ENCODE data around the gene NDUFA1.
"Not testable (repeated sequence)": the region's sequence is repeated elsewhere in the genome, so short reads cannot be mapped to it uniquely, and the experiment has no call there.

NDUFA1 gene

DNA sequence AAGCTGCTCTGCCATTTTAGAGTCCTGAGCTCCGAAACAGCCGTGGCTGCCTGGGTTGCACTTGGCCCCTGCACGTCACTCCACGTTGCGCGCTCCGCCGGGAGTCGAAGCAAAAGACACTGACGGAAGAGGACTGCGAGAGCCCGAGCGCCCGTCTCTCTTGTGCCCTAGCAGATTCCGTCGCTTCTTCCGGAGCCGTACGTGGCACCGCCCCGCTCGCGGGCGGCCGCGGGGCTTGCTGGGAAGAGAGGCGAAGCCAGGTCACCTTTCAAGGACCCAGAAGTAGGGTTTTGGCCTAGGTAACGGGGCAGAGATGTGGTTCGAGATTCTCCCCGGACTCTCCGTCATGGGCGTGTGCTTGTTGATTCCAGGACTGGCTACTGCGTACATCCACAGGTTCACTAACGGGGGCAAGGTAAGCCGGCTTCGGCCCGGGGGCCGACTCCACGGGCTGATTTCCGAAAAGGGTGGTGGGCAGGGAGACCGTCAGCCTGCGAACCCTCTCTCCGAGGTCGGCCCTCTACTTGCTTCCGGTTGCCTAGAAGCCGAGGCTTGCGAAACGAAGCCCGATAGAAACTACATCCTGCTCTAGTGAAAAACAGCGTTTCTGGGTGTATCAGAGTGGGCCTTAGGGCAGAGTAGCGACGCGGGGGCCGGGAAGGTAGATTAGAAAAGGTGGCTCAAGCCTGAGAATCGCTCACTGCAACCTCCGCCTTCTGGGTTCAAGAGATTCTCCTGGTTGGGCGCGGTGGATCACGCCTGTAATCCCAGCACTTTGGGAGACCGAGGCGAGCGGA is at the start of gene NDUFA1, which contains the start of gene RNF113A:
TSS of gene NDUFA1 (plus strand) at position 234 of the 797 bp plus-strand sequence. CDS start at position 314, 80 bp downstream.
TSS of gene RNF113A (minus strand) at position 135 of the 797 bp plus-strand sequence. CDS start at position 15, 120 bp downstream.
- no peak for FAIRE-seq

DNA sequence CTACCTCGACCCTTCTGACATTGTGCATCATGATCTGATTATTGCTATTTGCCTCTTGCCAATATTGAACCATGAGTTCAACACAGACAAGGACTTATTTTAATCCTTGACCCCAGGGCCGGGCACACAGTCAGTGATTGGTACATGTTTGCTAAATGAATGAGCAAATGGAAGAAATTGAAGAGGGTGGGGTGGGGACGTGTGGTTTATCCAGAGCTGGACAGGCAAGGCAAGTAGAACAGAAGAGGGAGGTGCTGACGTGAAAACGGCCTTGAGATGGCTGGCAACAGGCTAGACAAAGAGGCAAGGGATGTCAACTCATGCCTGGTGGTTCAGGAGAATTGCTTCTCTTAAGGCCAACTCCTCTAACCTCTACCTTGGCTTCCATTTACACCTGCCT is 47.4 kb upstream of the NDUFA1 start:
- FAIRE-seq = not testable (repeated sequence)

DNA sequence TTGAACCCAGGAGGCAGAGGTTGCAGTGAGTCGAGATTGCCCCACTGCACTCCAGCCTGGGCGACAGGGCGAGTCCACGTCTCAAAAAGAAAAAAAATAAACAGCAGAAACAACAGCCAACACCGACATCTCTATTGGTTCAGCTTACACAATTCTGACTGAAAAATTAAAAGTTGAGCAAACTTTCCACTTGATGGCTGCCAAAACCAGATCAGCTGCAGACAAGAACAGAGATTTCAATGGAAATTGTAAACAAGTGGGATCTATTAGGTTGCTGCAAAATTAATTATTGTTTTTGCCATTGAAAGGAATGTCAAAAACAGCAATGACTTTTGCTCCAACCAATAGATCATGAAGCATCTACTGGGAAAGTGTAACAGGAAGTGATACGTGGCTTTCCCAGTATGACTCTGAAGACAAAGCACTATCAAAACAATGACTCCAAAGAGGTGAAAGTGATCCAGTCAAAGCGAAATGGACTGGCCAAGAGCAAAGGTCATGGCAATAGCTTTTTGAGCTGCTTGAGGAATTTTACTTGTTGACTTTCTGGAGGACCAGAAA is 45.2 kb upstream of the NDUFA1 start:
- FAIRE-seq = no peak

DNA sequence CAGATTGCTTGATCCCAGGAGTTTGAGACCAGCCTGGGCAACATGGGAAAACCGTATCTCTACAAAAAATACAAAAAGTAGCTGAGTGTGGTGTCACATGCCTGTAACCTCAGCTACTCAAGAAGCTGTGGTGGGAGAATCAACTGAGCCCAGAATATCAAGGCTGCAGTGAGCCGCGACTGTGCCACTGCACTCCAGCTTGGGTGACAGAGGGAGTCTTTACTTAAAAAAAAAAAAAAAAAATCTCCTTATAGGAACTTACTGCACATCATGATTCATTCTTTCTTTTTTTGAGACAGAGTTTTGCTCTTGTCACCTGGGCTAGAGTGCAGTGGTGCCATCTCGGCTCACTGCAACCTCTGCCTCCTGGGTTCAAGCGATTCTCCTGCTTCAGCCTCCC is 43.2 kb upstream of the NDUFA1 start:
- no peak for FAIRE-seq

DNA sequence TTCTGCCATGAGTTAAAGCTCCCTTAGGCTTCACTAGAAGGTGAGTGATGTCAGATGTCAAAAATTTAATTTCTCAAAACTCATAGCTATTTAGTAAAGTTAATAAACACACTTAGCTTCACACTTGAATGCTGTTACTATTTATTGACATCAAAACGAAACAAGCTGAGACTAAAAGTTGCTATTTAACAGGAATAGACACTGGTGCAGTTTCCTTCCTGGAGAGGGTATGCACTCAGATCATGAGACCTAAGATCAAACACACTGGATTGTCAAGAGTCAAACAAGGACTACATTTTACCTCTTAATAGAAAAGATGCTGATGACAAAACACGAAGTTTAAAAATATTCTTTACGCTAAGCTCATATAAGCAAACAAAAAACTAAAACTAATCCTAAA is 37.7 kb upstream of the NDUFA1 start:
- no peak for FAIRE-seq

DNA sequence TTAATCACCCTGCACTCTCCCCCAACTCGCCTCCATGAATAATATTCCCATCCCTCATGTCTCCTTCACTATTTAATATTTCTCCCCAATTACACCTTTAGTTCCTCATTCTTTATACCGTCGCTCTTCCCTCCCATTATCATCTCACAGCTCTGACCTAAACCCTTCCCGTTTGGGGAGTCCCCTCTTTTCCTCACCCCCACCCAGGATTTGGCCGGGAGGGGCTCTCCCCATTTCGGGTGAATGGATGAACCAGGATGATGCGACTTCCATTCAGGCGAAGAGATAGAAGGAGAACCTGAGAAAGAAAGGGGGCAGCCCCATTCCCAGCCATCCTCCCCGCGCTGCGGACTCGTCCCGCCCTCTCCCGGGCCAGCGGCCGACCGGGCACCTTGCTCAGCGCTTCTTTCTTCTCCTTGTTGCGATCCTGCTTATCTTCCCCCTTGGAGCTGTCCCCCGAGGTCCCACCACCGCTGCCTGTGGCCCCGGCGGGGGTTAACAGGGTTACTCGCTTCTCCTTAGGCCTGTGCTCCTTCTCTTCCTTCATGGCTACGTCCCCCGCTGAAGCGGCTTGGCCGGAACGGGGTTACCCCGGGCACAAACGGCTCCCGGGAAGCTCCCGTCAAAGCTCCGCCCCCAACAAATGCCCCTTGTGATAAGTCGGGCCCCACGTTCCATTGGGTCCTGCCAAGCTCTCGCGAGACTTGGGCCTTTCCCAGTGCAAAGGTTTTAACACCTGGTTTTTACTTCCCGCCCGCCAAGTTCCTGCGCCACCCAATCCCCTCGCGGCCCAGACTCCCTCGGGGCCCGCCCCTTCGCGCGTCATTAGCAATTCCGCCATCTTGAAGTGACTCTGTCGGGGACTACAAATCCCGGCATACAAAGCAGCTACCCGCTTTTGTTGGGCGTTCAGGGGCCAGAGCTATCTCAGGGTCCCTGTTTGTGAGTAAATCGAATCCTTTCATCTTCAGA is 19.0 kb upstream of the NDUFA1 start, which contains the start of gene UPF3B:
TSS of gene UPF3B (minus strand) at position 582 of the 972 bp plus-strand sequence. CDS start at position 547, 35 bp downstream.
- peak; percentile 94 for FAIRE-seq

DNA sequence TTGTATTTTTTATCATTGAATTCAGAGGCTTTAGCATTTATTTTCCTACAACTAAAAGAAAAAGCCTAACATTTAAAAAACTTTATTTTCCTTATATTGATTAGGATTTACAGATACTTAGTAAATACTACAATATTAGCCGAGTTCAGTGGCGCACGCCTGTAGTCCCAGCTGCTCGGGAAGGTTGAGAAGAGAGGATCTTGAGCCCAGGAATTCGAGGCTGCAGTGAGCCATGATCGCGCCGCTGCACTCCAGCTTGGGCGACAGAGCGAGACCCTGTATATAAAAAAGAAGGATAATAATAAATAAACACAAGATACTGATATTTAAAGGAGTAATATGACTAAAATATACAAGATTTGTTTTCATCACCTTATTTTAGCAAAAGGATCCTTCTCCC is 18.2 kb upstream of the NDUFA1 start:
- no peak for FAIRE-seq

DNA sequence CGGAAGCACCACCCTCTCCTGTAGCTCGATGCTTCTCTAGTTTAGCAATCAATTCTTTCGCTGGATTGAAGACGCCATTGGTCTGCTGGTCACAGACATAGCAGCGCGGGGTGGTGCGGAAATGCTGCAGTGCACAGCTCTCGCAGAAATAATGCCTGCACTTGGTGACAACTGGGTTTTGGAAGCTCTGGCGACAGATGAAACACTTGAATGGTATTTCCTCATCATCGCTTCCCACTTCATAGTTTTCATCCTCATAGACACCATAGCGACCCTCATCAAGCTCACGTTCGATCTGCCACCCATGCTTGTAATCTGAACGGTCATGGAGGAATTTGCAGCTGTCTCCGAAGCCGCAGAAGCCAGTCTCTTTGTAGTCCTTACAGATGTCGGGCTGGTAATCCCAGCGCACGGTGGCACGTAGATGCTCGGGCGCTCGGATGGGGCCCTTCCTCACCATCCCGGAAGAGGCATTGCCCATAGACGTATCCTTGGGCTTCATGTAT is 953 bp upstream of the NDUFA1 start:
- FAIRE-seq = no peak

DNA sequence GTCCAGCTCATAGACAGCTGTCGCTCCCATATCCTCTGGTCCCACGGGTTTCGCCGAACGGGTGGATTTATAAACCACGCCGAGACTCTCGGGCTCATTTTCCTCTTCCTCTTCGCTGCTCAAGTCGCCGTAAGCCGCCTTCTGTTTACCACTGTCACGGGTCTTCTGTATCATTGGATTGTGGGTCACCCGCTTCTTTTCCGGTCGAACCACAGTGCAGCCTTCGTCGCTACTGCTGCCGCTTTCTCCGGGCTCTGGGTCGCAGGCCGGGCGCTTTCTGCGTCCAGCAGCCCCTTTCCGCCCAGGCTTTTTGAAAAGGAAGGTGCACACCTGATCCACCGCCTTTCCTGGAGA is 410 bp upstream of the NDUFA1 start:
- no peak for FAIRE-seq

DNA sequence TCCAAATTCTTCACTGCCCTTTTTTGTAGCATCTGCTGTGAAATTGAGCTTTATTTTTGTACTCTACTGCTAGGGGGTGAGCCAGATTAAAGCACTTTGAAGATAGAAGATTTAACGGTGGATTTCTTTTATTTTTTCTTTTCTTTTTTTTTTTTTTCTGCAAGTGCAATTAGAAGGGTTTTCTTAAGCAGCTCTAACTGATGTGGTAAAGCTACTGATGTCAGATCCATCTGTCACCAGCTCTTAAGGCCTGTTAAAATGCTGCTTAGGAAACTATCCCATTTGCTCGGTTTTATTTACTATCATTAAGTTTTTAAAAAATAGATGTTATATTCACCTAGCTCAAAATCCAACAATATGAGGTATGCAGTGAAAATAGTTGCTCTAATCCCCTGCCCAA is 7.1 kb downstream of the NDUFA1 start:
- no peak for FAIRE-seq

DNA sequence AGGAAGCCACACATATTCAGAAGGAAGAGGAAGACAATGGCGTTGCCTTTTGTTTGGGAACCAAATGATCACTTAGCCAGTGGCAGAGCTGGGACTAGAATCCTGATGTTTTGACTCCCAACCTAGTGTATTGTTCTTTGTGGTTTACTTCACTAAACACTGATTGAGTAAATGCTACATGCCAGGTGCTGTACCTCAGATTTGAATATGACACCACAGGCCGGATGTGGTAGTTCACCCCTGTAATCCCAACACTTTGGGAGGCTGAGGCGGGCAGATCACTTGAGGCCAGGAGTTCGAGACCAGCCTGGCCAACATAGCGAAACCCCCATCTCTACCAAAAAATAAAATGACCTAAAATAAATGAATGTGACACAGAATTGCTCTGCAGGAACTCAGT is 8.4 kb downstream of the NDUFA1 start:
- no peak for FAIRE-seq

DNA sequence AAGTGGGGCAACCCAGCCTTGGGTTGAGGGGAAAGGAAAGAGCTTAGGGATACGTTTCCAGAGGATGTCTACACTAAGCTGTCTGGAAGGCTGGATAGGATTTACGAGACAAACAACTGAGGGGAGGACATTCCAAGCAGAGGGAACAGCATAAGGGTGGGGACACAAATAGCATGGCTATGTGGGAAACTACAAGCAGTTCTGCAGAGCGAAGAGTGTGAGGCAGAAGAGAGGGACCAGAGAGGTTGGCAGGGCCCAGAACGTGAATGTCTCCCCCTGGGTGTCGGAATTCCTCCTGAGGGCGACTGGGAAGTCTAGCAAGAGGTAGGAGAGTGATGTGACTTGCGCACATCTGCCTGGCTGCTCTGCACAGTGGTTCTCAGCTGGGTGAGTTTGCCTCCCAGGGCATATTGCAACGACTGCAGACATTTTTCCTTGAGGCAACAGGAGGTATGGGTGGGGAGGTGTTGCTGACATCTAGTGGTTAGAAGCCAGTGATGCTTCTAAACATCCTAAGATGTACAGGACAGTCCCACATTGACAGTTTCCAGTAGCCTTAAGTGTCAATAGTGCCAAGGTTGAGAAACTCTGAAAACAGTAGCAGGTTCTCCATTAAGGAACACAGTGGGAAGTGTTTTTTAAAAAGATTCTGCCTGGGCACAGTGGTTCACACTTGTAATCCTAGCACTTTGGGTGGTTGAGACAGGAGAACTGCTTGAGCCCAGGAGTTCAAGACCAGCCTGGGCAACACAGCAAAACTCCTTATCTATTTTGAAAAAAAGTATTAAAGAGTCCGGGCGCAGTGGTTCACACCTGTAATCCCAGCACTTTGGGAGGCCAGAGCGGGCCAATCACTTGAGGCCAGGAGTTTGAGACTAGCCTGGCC is 9.2 kb downstream of the NDUFA1 start:
- FAIRE-seq = no peak

DNA sequence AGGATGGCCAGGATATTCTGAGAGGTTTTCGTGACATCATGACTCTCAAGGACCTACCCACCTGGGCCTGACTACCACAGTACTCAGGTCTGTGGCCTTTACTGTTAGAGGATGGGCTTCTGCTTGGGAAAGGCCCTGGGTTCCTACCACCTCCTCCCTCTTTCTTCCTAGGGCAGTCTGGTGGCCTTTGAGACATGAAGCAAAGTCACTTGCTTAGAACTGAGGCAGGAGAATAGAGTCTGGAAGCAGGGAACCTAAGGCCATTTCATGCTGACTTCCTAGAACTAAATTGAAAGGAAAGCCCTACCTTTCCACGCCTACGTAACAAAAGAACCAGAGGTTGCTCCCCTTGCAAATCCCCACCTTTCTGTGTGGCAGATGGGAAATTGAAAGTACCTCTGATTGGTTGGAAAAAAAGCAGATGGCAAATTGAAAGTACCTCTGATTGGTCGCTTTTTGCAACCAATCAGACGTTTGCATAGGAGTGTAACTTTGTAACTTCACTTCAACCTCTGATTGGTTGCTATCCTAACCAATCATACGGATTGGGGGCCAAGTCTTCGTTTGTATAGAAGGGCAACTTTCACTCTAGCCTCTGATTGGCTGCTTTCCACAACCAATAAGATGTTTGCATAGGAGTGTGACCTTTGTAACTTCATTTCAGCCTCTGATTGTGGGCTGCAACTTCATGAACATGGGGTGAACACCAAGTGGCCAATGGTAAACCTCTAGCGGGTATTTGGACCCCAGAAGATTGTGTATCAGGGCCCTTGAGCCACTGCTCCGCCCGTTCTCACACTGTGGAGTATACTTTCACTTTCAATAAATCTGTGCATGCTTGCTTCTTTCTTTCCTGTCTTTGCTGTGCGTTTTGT is 14.2 kb downstream of the NDUFA1 start:
- FAIRE-seq = no peak

DNA sequence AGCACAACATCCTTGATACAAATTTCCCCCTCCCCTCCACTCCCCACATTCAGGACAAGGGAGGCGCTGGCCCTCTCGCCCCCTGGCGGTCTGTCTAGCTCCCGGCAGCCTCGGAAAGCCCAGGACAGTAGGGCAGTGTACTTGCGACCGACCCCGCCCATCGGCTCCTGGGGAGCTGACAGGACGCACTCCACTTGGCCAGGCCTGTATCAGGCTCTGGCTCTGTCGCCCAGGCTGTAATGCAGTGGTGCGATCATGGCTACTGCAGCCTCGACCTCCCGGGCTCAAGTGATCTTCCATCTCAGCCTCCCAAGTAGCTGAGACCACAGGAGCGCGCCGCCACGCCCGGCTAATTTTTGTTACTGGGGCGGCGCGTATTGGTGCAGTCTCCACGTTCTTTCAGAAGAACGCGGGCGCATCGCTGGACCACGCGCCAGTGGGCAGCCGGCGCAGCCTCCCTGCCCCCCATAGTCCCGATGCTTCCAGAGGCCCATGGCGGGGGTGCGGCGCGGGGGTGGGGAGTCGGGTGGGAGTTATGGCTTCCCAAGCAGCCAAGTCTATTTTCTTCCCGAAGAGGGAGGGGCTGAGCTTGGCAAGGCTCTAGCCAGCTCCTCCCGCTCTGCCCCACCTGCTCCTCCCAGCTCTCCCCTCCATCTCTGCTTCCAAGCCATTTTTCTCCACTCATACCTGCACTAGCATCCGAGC is 16.2 kb downstream of the NDUFA1 start:
- no peak for FAIRE-seq

DNA sequence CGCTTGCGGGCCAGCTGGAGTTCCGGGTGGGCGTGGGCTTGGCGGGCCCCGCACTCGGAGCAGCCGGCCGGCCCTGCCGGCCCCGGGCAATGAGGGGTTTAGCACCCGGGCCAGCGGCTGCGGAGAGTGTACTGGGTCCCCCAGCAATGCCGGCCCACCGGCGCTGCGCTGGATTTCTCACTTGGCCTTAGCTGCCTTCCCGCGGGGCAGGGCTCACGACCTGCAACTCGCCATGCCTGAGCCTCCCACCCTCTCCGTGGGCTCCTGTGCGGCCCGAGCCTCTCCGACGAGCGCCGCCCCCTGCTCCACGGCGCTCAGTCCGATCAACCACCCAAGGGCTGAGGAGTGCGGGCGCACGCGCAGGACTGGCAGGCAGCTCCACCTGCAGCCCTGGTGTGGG is 19.0 kb downstream of the NDUFA1 start:
- FAIRE-seq = not testable (repeated sequence)

DNA sequence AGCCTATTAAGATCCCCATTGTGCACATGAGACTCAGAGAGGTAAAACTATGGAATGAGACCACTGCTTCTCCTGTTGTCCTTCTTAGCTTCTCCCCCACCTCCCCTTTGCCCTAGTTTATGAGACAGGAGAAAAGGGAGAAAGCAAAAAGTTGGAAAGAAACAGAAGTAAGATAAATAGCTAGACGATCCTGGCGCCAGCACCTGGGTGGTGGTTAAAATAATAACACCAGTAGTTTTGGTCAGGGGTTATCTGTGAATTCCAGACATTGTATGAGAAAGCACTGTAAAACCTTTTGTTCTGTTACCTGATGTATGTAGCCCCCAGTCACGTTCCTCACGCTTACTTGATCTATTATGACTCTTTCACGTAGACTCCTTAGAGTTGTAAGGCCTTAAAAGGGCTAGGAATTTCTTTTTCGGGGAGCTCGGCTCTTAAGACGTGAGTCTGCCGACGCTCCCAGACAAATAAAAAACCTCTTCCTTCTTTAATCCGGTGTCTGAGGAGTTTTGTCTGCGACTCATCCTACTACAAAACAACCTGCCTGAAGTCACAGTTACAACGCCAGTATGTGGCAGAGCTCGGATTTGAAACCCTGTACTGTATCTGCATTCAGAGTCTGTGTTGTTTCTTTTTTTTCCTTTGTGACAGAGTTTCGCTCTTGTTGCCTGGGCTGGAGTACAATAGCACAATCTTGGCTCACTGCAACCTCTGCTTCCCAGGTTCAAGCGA is 20.5 kb downstream of the NDUFA1 start:
- not testable (repeated sequence) for FAIRE-seq

DNA sequence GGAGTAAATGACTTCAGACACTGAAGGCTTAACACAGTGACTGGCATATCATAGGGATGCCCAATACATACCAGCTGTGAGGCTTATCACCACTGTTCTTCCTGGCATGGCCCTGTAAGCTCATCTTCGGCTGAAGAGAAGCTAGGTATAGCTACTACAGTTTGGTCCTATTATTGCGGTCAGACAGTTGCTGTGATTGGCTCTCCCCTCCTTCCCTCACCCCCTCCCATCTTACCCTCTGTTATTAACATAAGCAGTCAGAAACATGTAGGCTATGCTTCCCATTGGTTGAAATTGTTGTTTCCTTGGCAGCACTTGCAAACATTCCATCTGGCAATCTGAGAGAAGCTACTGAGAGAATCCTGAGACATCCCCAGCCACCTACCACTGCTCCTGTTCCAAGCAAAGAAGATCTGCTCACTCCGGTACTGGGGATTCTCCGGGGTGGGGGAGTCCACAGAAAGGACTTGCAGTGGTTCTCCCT is 24.3 kb downstream of the NDUFA1 start, which contains the start of gene AKAP14:
TSS of gene AKAP14 (plus strand) at position 51 of the 484 bp plus-strand sequence. CDS start 7,331 bp downstream, outside the sequence.
- no peak for FAIRE-seq

DNA sequence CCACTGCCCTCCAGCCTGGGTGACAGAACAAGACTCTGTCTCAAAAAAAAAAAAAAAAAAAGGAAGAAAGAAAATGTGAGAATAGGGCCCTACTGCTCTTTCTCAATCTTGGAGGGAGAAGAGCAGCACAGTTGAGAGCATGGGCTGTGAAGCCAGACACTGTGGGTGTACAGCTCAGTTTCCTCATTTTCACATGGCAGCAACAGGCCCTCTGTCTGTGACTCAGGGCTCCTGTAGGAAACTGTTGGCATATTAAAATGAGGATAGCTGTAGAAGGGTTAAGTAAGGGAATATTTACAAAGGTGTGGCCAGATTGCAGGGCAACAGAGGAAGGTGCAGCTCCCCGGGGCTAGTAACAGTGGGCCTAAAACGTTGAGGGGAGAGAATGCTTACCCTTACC is 27.5 kb downstream of the NDUFA1 start:
- FAIRE-seq = no peak

DNA sequence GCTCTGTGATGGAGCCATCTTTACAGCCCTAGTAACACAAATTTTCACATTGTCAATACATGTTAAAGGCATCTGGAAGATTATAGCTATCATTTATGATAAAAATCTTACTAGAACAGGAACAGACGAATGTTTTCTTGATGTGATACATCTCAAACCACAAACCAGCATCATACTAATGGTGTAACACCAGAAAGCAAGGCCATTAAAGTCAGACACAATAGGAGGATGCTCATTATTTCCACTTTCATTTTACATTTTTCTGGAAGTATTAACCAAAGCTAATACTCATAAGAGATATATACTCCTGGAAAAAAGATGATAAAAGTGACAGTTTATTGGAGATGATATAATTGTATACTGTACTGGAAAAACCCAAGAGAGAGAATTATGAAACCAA is 29.3 kb downstream of the NDUFA1 start:
- no peak for FAIRE-seq

All from islet of Langerhans (tissue), 1 donor.